Nephron (organoid): ENCODE results near the gene MOCS1.

Source experiments
- H3K27ac Mint-ChIP-seq, 3 experiments: 2 replicates each; pipeline ENCODE4 v1.8.0; 2020; ENCODE audit warnings: mixed read lengths in 3 of 3, mild to moderate bottlenecking in 2 of 3, moderate library complexity in 1 of 3
- H3K27me3 Mint-ChIP-seq: 2 replicates; pipeline ENCODE4 v1.8.0; 2021; ENCODE audit warnings: low read depth, mild to moderate bottlenecking, moderate library complexity, mixed read lengths
- H3K36me3 Mint-ChIP-seq: 2 replicates; pipeline ENCODE4 v1.8.0; 2020; ENCODE audit warnings: low read depth, mixed read lengths
- H3K4me1 Mint-ChIP-seq: 2 replicates; pipeline ENCODE4 v1.8.0; 2020; ENCODE audit warnings: mixed read lengths
- H3K4me3 Mint-ChIP-seq, 3 experiments: 2 replicates each; pipeline ENCODE4 v1.8.0; 2020; ENCODE audit warnings: mild to moderate bottlenecking in 3 of 3, mixed read lengths in 3 of 3, moderate library complexity in 2 of 3
- H3K9me3 Mint-ChIP-seq: 2 replicates; pipeline ENCODE4 v1.8.0; 2020; ENCODE audit warnings: mixed read lengths
- CTCF ChIP-seq, 3 experiments: fragments of 200-600 bp; sonication (generic); IDR thresholded peaks; one replicate each; pipeline ENCODE4 v1.5.0; 2021; ENCODE audit warnings: antibody characterized with exemption in 3 of 3; ENCODE audit not compliant: unreplicated experiment in 3 of 3

The MOCS1 gene

GRCh38 chr6:39930540-39930939, 3.7 kb downstream of the MOCS1 start:
- Mint-ChIP-seq H3K27me3 (peaks cover 6% of the 10 kb centered on the region), H3K27ac (no peak overlapping the region), H3K4me1 (peaks cover 15% of the 10 kb centered on the region), H3K36me3 (peaks cover 9% of the 10 kb centered on the region), H3K9me3 (no peaks in the 10 kb centered on the region), H3K4me3 (no peak overlapping the region)
- TF ChIP-seq CTCF (IDR thresholded peaks at IDR 0.05; ENCODE audit: unreplicated experiment in 3 of 3): no peak

GRCh38 chr6:39929733-39930461, 4.4 kb downstream of the MOCS1 start:
- Mint-ChIP-seq H3K36me3 (peaks cover 9% of the 10 kb centered on the region), H3K4me1 (peaks cover 15% of the 10 kb centered on the region), H3K4me3 (no peak overlapping the region), H3K27ac (no peak overlapping the region), H3K27me3 (peaks cover 6% of the 10 kb centered on the region), H3K9me3 (no peaks in the 10 kb centered on the region)
- TF ChIP-seq CTCF (IDR thresholded peaks at IDR 0.05; ENCODE audit: unreplicated experiment in 3 of 3): no peak

- no peak for TF ChIP-seq CTCF (IDR thresholded peaks at IDR 0.05; ENCODE audit: unreplicated experiment in 3 of 3)
- H3K4me1 Mint-ChIP-seq: peaks cover 11% of the 10 kb centered on the region
- H3K9me3 Mint-ChIP-seq: no peaks in the 10 kb centered on the region
- no peak overlapping the region for H3K4me3 Mint-ChIP-seq
- H3K27ac Mint-ChIP-seq: no peak overlapping the region
- peaks cover 11% of the 10 kb centered on the region for H3K36me3 Mint-ChIP-seq
- peaks cover 6% of the 10 kb centered on the region for H3K27me3 Mint-ChIP-seq
Observed at GRCh38 chr6:39929039-39929732, 5.1 kb downstream of the MOCS1 start.

- Mint-ChIP-seq H3K9me3 (no peaks in the 10 kb centered on the region), H3K4me1 (peaks cover 6% of the 10 kb centered on the region), H3K36me3 (peaks cover 14% of the 10 kb centered on the region), H3K27ac (no peak overlapping the region), H3K27me3 (no peaks in the 10 kb centered on the region), H3K4me3 (no peak overlapping the region)
- no peak for TF ChIP-seq CTCF (IDR thresholded peaks at IDR 0.05; ENCODE audit: unreplicated experiment in 3 of 3)
Observed at GRCh38 chr6:39927159-39927558, 7.1 kb downstream of the MOCS1 start.

- H3K36me3 Mint-ChIP-seq: peaks cover 14% of the 10 kb centered on the region
- no peak for TF ChIP-seq CTCF (IDR thresholded peaks at IDR 0.05; ENCODE audit: unreplicated experiment in 3 of 3)
Observed at GRCh38 chr6:39926668-39927067, 7.6 kb downstream of the MOCS1 start.

GRCh38 chr6:39925931-39926290, 8.4 kb downstream of the MOCS1 start:
- H3K4me1 Mint-ChIP-seq: peaks cover 6% of the 10 kb centered on the region
- peaks cover 14% of the 10 kb centered on the region for H3K36me3 Mint-ChIP-seq
- no peaks in the 10 kb centered on the region for H3K9me3 Mint-ChIP-seq
- no peak overlapping the region for H3K4me3 Mint-ChIP-seq
- no peak for TF ChIP-seq CTCF (IDR thresholded peaks at IDR 0.05; ENCODE audit: unreplicated experiment in 3 of 3)
- H3K27ac Mint-ChIP-seq: no peak overlapping the region
- H3K27me3 Mint-ChIP-seq: no peaks in the 10 kb centered on the region

More at GRCh38 chr6:39926668-39927067, 7.6 kb downstream of the MOCS1 start:
- H3K4me3 Mint-ChIP-seq: no peak overlapping the region
- no peaks in the 10 kb centered on the region for H3K9me3 Mint-ChIP-seq
- peaks cover 6% of the 10 kb centered on the region for H3K4me1 Mint-ChIP-seq
- H3K27ac Mint-ChIP-seq: no peak overlapping the region
- H3K27me3 Mint-ChIP-seq: no peaks in the 10 kb centered on the region
